H9 (cell line): ENCODE data around the gene DNAJB2. TPM values are rescaled to one million over a fixed set of nuclear protein-coding genes. Genes with fewer than 3 reads are reported as not detected.

Source experiments
- DNase-seq: peaks from one replicate; pipeline ENCODE4 v3.0.0-alpha.2; 2017
- H2AFZ ChIP-seq: one replicate; pipeline ENCODE4 v1.6.1; 2013; ENCODE audit warnings: mild to moderate bottlenecking, low read length, control low read depth, moderate library complexity
- H2AK5ac ChIP-seq: 2 replicates; pipeline ENCODE4 v1.6.1; 2013; ENCODE audit warnings: low read length, control low read depth, mixed read lengths; ENCODE audit not compliant: insufficient read length
- H2BK120ac ChIP-seq: one replicate; pipeline ENCODE4 v1.6.1; 2013; ENCODE audit warnings: low read depth, mild to moderate bottlenecking, low read length, control low read depth, inconsistent platforms; ENCODE audit not compliant: poor library complexity, severe bottlenecking
- H2BK12ac ChIP-seq: 2 replicates; pipeline ENCODE4 v1.6.1; 2013; ENCODE audit warnings: low read length, control low read depth, mixed read lengths, low read depth; ENCODE audit not compliant: insufficient read length
- H2BK15ac ChIP-seq: 2 replicates; pipeline ENCODE4 v1.6.1; 2013; ENCODE audit warnings: low read depth, low read length, control low read depth
- H2BK20ac ChIP-seq: one replicate; pipeline ENCODE4 v1.6.1; 2013; ENCODE audit warnings: low read depth, mild to moderate bottlenecking, low read length, control low read depth, inconsistent platforms; ENCODE audit not compliant: poor library complexity, severe bottlenecking
- H2BK5ac ChIP-seq: 2 replicates; pipeline ENCODE4 v1.6.1; 2013; ENCODE audit warnings: low read length, control low read depth, mixed read lengths; ENCODE audit not compliant: insufficient read length
- H3K14ac ChIP-seq: 2 replicates; pipeline ENCODE4 v1.6.1; 2013; ENCODE audit warnings: low read length, control low read depth; ENCODE audit not compliant: insufficient read depth
- H3K18ac ChIP-seq: 2 replicates; pipeline ENCODE4 v1.6.1; 2013; ENCODE audit warnings: low read depth, mild to moderate bottlenecking, mixed read lengths, low read length, control low read depth; ENCODE audit not compliant: insufficient read length
- H3K23ac ChIP-seq: 2 replicates; pipeline ENCODE4 v1.6.1; 2013; ENCODE audit warnings: low read length, control low read depth, mixed read lengths, low read depth; ENCODE audit not compliant: insufficient read length
- H3K23me2 ChIP-seq: 2 replicates; pipeline ENCODE4 v1.6.1; 2013; ENCODE audit warnings: low read depth, mild to moderate bottlenecking, mixed read lengths, low read length, control low read depth; ENCODE audit not compliant: insufficient read length, poor library complexity, severe bottlenecking
- H3K27ac ChIP-seq: 2 replicates; pipeline ENCODE4 v1.5.1; 2013; ENCODE audit warnings: low read length, control low read depth, mixed read lengths, low read depth; ENCODE audit not compliant: insufficient read length
- H3K27me3 ChIP-seq: 2 replicates; pipeline ENCODE4 v1.6.1; 2013; ENCODE audit warnings: low read length, control low read depth, inconsistent platforms; ENCODE audit not compliant: insufficient read depth
- H3K4ac ChIP-seq: 2 replicates; pipeline ENCODE4 v1.6.1; 2013; ENCODE audit warnings: low read depth, mild to moderate bottlenecking, control low read depth, inconsistent platforms, low read length, moderate library complexity
- H3K4me1 ChIP-seq: 2 replicates; pipeline ENCODE4 v1.6.1; 2013; ENCODE audit warnings: low read length, control low read depth, inconsistent platforms; ENCODE audit not compliant: insufficient read depth
- H3K4me2 ChIP-seq: 2 replicates; pipeline ENCODE4 v1.6.1; 2013; ENCODE audit warnings: low read length, control low read depth, mixed read lengths; ENCODE audit not compliant: insufficient read length, insufficient read depth
- H3K56ac ChIP-seq: 2 replicates; pipeline ENCODE4 v1.6.1; 2013; ENCODE audit warnings: low read depth, mild to moderate bottlenecking, mixed read lengths, low read length, control low read depth; ENCODE audit not compliant: insufficient read length
- H3K79me1 ChIP-seq: 2 replicates; pipeline ENCODE4 v1.6.1; 2013; ENCODE audit warnings: low read depth, mild to moderate bottlenecking, moderate library complexity, low read length, control low read depth, inconsistent platforms; ENCODE audit not compliant: insufficient read depth, poor library complexity, severe bottlenecking
- H3K79me2 ChIP-seq: 2 replicates; pipeline ENCODE4 v1.6.1; 2013; ENCODE audit warnings: low read length, control low read depth, inconsistent platforms; ENCODE audit not compliant: insufficient read depth
- H3K9ac ChIP-seq: 2 replicates; pipeline ENCODE4 v1.6.1; 2013; ENCODE audit warnings: low read length, control low read depth, mixed read lengths; ENCODE audit not compliant: insufficient read length; ENCODE audit errors: extremely low read depth
- H3K9me3 ChIP-seq: one replicate; pipeline ENCODE4 v1.6.1; 2013; ENCODE audit warnings: low read depth, low read length, inconsistent platforms; ENCODE audit not compliant: control insufficient read depth
- H3T11ph ChIP-seq: one replicate; pipeline ENCODE4 v1.6.1; 2013; ENCODE audit warnings: mild to moderate bottlenecking, low read length, control low read depth, inconsistent platforms
- H4K20me1 ChIP-seq: one replicate; pipeline ENCODE4 v1.6.1; 2013; ENCODE audit not compliant: control insufficient read depth, insufficient read length, insufficient read depth
- H4K5ac ChIP-seq: 2 replicates; pipeline ENCODE4 v1.6.1; 2013; ENCODE audit warnings: low read depth, mild to moderate bottlenecking, mixed read lengths, low read length, control low read depth; ENCODE audit not compliant: insufficient read length
- H4K8ac ChIP-seq: replicated peaks from 2 replicates; pipeline ENCODE4 v1.6.1; 2013; ENCODE audit warnings: low read length, control low read depth, mixed read lengths, low read depth; ENCODE audit not compliant: insufficient read length
- H4K91ac ChIP-seq: 2 replicates; pipeline ENCODE4 v1.6.1; 2013; ENCODE audit warnings: low read depth, mild to moderate bottlenecking, moderate library complexity, mixed read lengths, low read length, control low read depth; ENCODE audit not compliant: insufficient read length
- H3K27ac Mint-ChIP-seq, 3 experiments: 2 replicates in 2 of 3; 3 replicates in 1 of 3; pipeline ENCODE4 v1.8.0; 2020 to 2021; ENCODE audit warnings: mixed read lengths in 3 of 3, mild to moderate bottlenecking in 1 of 3, moderate library complexity in 1 of 3
- H3K27me3 Mint-ChIP-seq: 2 replicates; pipeline ENCODE4 v1.8.0; 2021; ENCODE audit warnings: low read depth, mild to moderate bottlenecking, moderate library complexity, mixed read lengths
- H3K36me3 Mint-ChIP-seq, 3 experiments: 2 replicates in 2 of 3; 3 replicates in 1 of 3; pipeline ENCODE4 v1.8.0; 2020 to 2021; ENCODE audit warnings: low read depth in 3 of 3, mixed read lengths in 3 of 3; ENCODE audit not compliant: insufficient read depth in 1 of 3
- H3K4me1 Mint-ChIP-seq, 2 experiments: 2 replicates each; pipeline ENCODE4 v1.8.0; 2020; ENCODE audit warnings: mixed read lengths in 2 of 2
- H3K4me3 Mint-ChIP-seq, 2 experiments: 2 replicates in 1 of 2; 3 replicates in 1 of 2; pipeline ENCODE4 v1.8.0; 2020 to 2021; ENCODE audit warnings: mild to moderate bottlenecking in 2 of 2, mixed read lengths in 2 of 2, moderate library complexity in 1 of 2
- H3K9me3 Mint-ChIP-seq, 2 experiments: 2 replicates in 1 of 2; 3 replicates in 1 of 2; pipeline ENCODE4 v1.8.0; 2020; ENCODE audit warnings: mild to moderate bottlenecking in 2 of 2, mixed read lengths in 2 of 2, moderate library complexity in 1 of 2
- CTCF ChIP-seq: fragments of 200-600 bp; sonication (generic); conservative IDR thresholded peaks from 3 replicates; pipeline ENCODE4 v1.8.0; 2021; ENCODE audit warnings: antibody characterized with exemption, mild to moderate bottlenecking
- whole genome bisulfite sequencing: extraction: QIAGEN DNeasy Blood & Tissue Kit; methylation state at CpG from one replicate; pipeline ENCODE4 v1.1.7; 2013; ENCODE audit warnings: missing lambda C conversion rate, low lambda C conversion rate, mixed read lengths; ENCODE audit not compliant: insufficient read length; ENCODE audit errors: extremely low coverage; 5-methylcytosine and 5-hydroxymethylcytosine counted together
- total RNA-seq: library from RNA; stranded (reverse); gene quantifications from 2 replicates; pipeline ENCODE4 v1.2.1, GENCODE V29; 2021

DNAJB2 gene
- total RNA-seq, 1 experiment from 2014 or later = 34.1 TPM

DNA sequence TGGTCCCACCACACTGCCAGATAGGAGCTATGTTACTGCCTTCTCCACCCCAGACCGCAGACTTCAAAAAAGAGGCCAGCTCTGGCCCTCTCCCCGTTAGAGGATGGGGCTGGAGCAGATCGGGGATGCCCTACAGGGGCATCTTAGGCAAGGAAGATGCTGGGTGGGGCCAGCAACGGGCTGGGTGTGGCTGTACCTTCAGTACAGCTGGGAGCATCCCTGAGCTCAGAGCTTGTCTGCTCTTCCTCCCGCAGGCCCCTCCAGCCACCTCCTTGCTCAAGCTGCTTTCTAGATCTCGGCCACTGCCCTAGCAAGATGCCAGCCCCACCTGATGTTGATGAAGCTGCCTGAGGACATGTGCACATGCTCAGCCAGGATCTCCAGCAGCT is 20.2 kb downstream of the DNAJB2 start:
- Mint-ChIP-seq H3K27ac (no peak overlapping the region), H3K36me3 (peaks cover 0 to 4% (median 2%) of the 10 kb centered on the region in 3 experiments; a peak in 2 of 7 replicates), H3K4me1 (peaks cover 13 to 21% of the 10 kb centered on the region in 2 experiments), H3K9me3 (peaks cover 0 to 5% of the 10 kb centered on the region in 2 experiments; a peak in 2 of 5 replicates), H3K4me3 (no peak overlapping the region), H3K27me3 (peaks cover 64% of the 10 kb centered on the region)
- Histone ChIP-seq H2AFZ (no peak overlapping the region), H3K23ac (no peak overlapping the region), H2BK120ac (no peak overlapping the region), H3K27ac (no peak overlapping the region), H3K56ac (no peak overlapping the region), H2AK5ac (no peak overlapping the region), H4K91ac (no peak overlapping the region), H2BK5ac (no peak overlapping the region), H2BK20ac (no peak overlapping the region), H3K14ac (no peak overlapping the region), H4K20me1 (no peaks in the 10 kb centered on the region), H3K18ac (no peak overlapping the region), H3K9ac (no peak overlapping the region), H3K23me2 (peaks cover 1% of the 10 kb centered on the region), H3K9me3 (no peaks in the 10 kb centered on the region), H2BK15ac (no peak overlapping the region), H4K8ac (no peak overlapping the region), H4K5ac (no peak overlapping the region), H3K4me2 (no peak overlapping the region), H3K27me3 (no peaks in the 10 kb centered on the region; the same call in 1 of the 2 replicates), H3K4ac (no peak overlapping the region), H3K79me2 (no peaks in the 10 kb centered on the region), H2BK12ac (no peak overlapping the region), H3T11ph (no peak overlapping the region), H3K4me1 (no peaks in the 10 kb centered on the region), H3K79me1 (no peaks in the 10 kb centered on the region)
- no peak for TF ChIP-seq CTCF
- WGBS = no CpG with 5 or more reads among the region's 6 CpGs
- no peak for DNase-seq
